Measurements from ENCODE around the gene SP7.

- TF ChIP-seq EZH2phosphoT487 (IDR thresholded peaks at IDR 0.05; ENCODE audit: insufficient read depth, low read depth): no peak
- TF ChIP-seq EZH2 (IDR thresholded peaks at IDR 0.05; ENCODE audit: insufficient read depth, poor library complexity, severe bottlenecking): no peak
These were observed 47.1 kb upstream of the SP7 start for GRCh38 chr12:53383258-53383657.

All from GM23248 (cell line).